HepG2 (cell line): ENCODE results near the gene GLIS2. TPM values are rescaled to one million over a fixed set of nuclear protein-coding genes. Genes with fewer than 3 reads are reported as not detected.

Experiments used
- ELF1 ChIP-seq: sonication (generic); formaldehyde crosslinking; IDR thresholded peaks from 2 replicates; pipeline ENCODE4 v1.4.0; 2020; ENCODE audit warnings: missing genetic modification reagents
- ETV5 ChIP-seq: IDR thresholded peaks from 2 replicates; pipeline ENCODE4 v1.6.1; 2018; ENCODE audit warnings: missing biosample characterization, missing genetic modification reagents, inconsistent platforms, borderline replicate concordance
- IKZF4 ChIP-seq: sonication (generic); formaldehyde crosslinking; IDR thresholded peaks from 2 replicates; pipeline ENCODE4 v1.5.1; 2020; ENCODE audit warnings: borderline replicate concordance, mild to moderate bottlenecking, low read depth, missing genetic modification reagents; ENCODE audit errors: not compliant biosample characterization
- IRF1 ChIP-seq: sonication (generic); formaldehyde crosslinking; IDR thresholded peaks from 2 replicates; pipeline ENCODE4 v1.4.0; 2020; ENCODE audit warnings: low read depth, mild to moderate bottlenecking, missing genetic modification reagents
- KLF9 ChIP-seq: IDR thresholded peaks from 2 replicates; pipeline ENCODE4 v1.6.1; 2016; ENCODE audit warnings: low read depth
- RBM39 ChIP-seq: fragments of 200-400 bp; formaldehyde crosslinking; IDR thresholded peaks from one replicate; pipeline ENCODE4 v1.6.1; 2018; ENCODE audit warnings: antibody characterized with exemption, mild to moderate bottlenecking, low read depth, low read length; ENCODE audit not compliant: poor library complexity, severe bottlenecking
- RFXANK ChIP-seq: IDR thresholded peaks from 2 replicates; pipeline ENCODE4 v1.6.1; 2016
- XRCC5 ChIP-seq: fragments of 200-400 bp; formaldehyde crosslinking; optimal IDR thresholded peaks from 2 replicates; pipeline ENCODE3; 2017; ENCODE audit warnings: mild to moderate bottlenecking, low read length
- ZBTB2 ChIP-seq: sonication (generic); formaldehyde crosslinking; IDR thresholded peaks from 2 replicates; pipeline ENCODE4 v1.8.0; 2022; ENCODE audit warnings: low read depth, missing genetic modification reagents
- ZBTB34 ChIP-seq: sonication (generic); formaldehyde crosslinking; IDR thresholded peaks from 2 replicates; pipeline ENCODE4 v1.8.0; 2022; ENCODE audit warnings: mild to moderate bottlenecking, missing genetic modification reagents
- ZNF260 ChIP-seq: sonication (generic); formaldehyde crosslinking; IDR thresholded peaks from 2 replicates; pipeline ENCODE4 v1.4.0; 2020; ENCODE audit warnings: missing genetic modification reagents, low read depth, mild to moderate bottlenecking, borderline replicate concordance
- ZNF383 ChIP-seq: sonication (generic); formaldehyde crosslinking; IDR thresholded peaks from 2 replicates; pipeline ENCODE4 v1.4.0; 2020; ENCODE audit warnings: missing genetic modification reagents, mild to moderate bottlenecking, borderline replicate concordance
- ZNF775 ChIP-seq: sonication (generic); formaldehyde crosslinking; IDR thresholded peaks from 2 replicates; pipeline ENCODE4 v1.4.0; 2020; ENCODE audit warnings: missing genetic modification reagents, mild to moderate bottlenecking, moderate library complexity, borderline replicate concordance
- ZNF878 ChIP-seq: sonication (generic); formaldehyde crosslinking; IDR thresholded peaks from 2 replicates; pipeline ENCODE4 v1.8.1; 2023; ENCODE audit warnings: mild to moderate bottlenecking, missing genetic modification reagents, moderate library complexity
- polyA plus RNA-seq, 8 experiments: library from polyadenylated mRNA; depleted of rRNA in 3 of 8; stranded (reverse) in 7 of 8; unstranded in 1 of 8; fragments of >200 nt; fragmentation: Illumina TruSeq in 4 of 8; extraction: Trizol in 4 of 8; gene quantifications; 2 replicates each; pipeline versions ENCODE4 v1.2.1 to v1.2.3, GENCODE V29; 2011 to 2016; ENCODE audit warnings: low read depth in 4 of 8, missing spikeins in 1 of 8, mixed read lengths in 1 of 8; ENCODE audit not compliant: insufficient read depth in 1 of 8
- total RNA-seq, 5 experiments: library from RNA; depleted of rRNA; stranded (reverse); fragments of >200 nt; fragmentation: Illumina TruSeq; extraction: Trizol; gene quantifications; 2 replicates each; pipeline ENCODE4 v1.2.3, GENCODE V29; 2016; ENCODE audit warnings: low read depth in 1 of 5
- TF ChIP-seq, protein P1 (sequence below): sonication (generic); formaldehyde crosslinking; IDR thresholded peaks from 2 replicates; pipeline ENCODE4 v1.8.0; 2022; ENCODE audit warnings: mild to moderate bottlenecking, missing genetic modification reagents, moderate library complexity
- TF ChIP-seq, protein P2 (sequence below): sonication (generic); formaldehyde crosslinking; IDR thresholded peaks from 2 replicates; pipeline ENCODE4; 2020; ENCODE audit warnings: missing genetic modification reagents, mild to moderate bottlenecking, borderline replicate concordance
- TF ChIP-seq, protein P3 (sequence below): sonication (generic); formaldehyde crosslinking; IDR thresholded peaks from 2 replicates; pipeline ENCODE4 v1.5.1; 2020; ENCODE audit warnings: mild to moderate bottlenecking, moderate library complexity, missing genetic modification reagents

GLIS2 gene
- total and polyA plus RNA-seq, 2 of the 13 experiments (the other 11 are each of a cell fraction or from before 2014, with no cell fraction given): 0.28 to 0.29 TPM

GRCh38 chr16:4345836-4346781, 30.2 kb downstream of the GLIS2 start (continued):
- TF ChIP-seq, protein P1, sequence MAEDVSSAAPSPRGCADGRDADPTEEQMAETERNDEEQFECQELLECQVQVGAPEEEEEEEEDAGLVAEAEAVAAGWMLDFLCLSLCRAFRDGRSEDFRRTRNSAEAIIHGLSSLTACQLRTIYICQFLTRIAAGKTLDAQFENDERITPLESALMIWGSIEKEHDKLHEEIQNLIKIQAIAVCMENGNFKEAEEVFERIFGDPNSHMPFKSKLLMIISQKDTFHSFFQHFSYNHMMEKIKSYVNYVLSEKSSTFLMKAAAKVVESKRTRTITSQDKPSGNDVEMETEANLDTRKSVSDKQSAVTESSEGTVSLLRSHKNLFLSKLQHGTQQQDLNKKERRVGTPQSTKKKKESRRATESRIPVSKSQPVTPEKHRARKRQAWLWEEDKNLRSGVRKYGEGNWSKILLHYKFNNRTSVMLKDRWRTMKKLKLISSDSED (CRISPR knock-in tag): no peak
- TF ChIP-seq ZNF775 (CRISPR knock-in tag) (0 out of 2 replicates have a peak, but pooled peaks have one; percentile 24), IRF1 (no peak), ZBTB2 (CRISPR knock-in tag) (0 out of 2 replicates have a peak, but pooled peaks have one; percentile 40), RBM39 (no peak), ZNF260 (CRISPR knock-in tag) (no peak), RFXANK (peak; percentile 70; the same call in 1 of the 2 replicates), ELF1 (0 out of 2 replicates have a peak, but pooled peaks have one; percentile 37), ETV5 (CRISPR knock-in tag) (peak; percentile 43; the same call in 1 of the 2 replicates), KLF9 (CRISPR knock-in tag) (0 out of 2 replicates have a peak, but pooled peaks have one; percentile 29), ZNF383 (no peak), ZBTB34 (CRISPR knock-in tag) (peak; percentile 75; the same call in 1 of the 2 replicates), ZNF878 (CRISPR knock-in tag) (0 out of 2 replicates have a peak, but pooled peaks have one; percentile 29), XRCC5 (no peak), IKZF4 (CRISPR knock-in tag) (no peak)
- TF ChIP-seq, protein P2, sequence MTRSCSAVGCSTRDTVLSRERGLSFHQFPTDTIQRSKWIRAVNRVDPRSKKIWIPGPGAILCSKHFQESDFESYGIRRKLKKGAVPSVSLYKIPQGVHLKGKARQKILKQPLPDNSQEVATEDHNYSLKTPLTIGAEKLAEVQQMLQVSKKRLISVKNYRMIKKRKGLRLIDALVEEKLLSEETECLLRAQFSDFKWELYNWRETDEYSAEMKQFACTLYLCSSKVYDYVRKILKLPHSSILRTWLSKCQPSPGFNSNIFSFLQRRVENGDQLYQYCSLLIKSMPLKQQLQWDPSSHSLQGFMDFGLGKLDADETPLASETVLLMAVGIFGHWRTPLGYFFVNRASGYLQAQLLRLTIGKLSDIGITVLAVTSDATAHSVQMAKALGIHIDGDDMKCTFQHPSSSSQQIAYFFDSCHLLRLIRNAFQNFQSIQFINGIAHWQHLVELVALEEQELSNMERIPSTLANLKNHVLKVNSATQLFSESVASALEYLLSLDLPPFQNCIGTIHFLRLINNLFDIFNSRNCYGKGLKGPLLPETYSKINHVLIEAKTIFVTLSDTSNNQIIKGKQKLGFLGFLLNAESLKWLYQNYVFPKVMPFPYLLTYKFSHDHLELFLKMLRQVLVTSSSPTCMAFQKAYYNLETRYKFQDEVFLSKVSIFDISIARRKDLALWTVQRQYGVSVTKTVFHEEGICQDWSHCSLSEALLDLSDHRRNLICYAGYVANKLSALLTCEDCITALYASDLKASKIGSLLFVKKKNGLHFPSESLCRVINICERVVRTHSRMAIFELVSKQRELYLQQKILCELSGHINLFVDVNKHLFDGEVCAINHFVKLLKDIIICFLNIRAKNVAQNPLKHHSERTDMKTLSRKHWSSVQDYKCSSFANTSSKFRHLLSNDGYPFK (CRISPR knock-in tag): no peak
- TF ChIP-seq, protein P3, sequence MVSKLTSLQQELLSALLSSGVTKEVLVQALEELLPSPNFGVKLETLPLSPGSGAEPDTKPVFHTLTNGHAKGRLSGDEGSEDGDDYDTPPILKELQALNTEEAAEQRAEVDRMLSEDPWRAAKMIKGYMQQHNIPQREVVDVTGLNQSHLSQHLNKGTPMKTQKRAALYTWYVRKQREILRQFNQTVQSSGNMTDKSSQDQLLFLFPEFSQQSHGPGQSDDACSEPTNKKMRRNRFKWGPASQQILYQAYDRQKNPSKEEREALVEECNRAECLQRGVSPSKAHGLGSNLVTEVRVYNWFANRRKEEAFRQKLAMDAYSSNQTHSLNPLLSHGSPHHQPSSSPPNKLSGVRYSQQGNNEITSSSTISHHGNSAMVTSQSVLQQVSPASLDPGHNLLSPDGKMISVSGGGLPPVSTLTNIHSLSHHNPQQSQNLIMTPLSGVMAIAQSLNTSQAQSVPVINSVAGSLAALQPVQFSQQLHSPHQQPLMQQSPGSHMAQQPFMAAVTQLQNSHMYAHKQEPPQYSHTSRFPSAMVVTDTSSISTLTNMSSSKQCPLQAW: peak; percentile 18; the same call in 1 of the 2 replicates
